Dendritic cell treated with granulocyte-macrophage colony-stimulating factor and Interleukin-4, amounts not matched to agents 40 ng/mL and 50 ng/mL, for 4 days (primary cell): ENCODE measurements around the gene NUP160.
"Not testable (repeated sequence)": the region's sequence is repeated elsewhere in the genome, so short reads cannot be mapped to it uniquely, and the experiment has no call there.

ENCODE experiments used
- H3K27ac Mint-ChIP-seq: one replicate; pipeline ENCODE4 v1.8.0; 2022; ENCODE audit warnings: mild to moderate bottlenecking, mixed read lengths
- H3K27me3 Mint-ChIP-seq: one replicate; pipeline ENCODE4 v1.8.0; 2022; ENCODE audit warnings: mild to moderate bottlenecking, mixed read lengths
- H3K36me3 Mint-ChIP-seq: one replicate; pipeline ENCODE4 v1.8.0; 2022; ENCODE audit warnings: low read depth, mixed read lengths
- H3K4me1 Mint-ChIP-seq: one replicate; pipeline ENCODE4 v1.8.0; 2022; ENCODE audit warnings: low read depth, mixed read lengths
- H3K4me3 Mint-ChIP-seq: one replicate; pipeline ENCODE4 v1.8.0; 2022; ENCODE audit warnings: mild to moderate bottlenecking, moderate library complexity, mixed read lengths
- H3K9me3 Mint-ChIP-seq: one replicate; pipeline ENCODE4 v1.8.0; 2022; ENCODE audit warnings: mixed read lengths
- intact Hi-C: fragments of 100-400 bp; cut with micrococcal nuclease; formaldehyde crosslinking; loops from one replicate; pipeline ENCODE4 v1.15.0; 2022

Gene NUP160

DNA sequence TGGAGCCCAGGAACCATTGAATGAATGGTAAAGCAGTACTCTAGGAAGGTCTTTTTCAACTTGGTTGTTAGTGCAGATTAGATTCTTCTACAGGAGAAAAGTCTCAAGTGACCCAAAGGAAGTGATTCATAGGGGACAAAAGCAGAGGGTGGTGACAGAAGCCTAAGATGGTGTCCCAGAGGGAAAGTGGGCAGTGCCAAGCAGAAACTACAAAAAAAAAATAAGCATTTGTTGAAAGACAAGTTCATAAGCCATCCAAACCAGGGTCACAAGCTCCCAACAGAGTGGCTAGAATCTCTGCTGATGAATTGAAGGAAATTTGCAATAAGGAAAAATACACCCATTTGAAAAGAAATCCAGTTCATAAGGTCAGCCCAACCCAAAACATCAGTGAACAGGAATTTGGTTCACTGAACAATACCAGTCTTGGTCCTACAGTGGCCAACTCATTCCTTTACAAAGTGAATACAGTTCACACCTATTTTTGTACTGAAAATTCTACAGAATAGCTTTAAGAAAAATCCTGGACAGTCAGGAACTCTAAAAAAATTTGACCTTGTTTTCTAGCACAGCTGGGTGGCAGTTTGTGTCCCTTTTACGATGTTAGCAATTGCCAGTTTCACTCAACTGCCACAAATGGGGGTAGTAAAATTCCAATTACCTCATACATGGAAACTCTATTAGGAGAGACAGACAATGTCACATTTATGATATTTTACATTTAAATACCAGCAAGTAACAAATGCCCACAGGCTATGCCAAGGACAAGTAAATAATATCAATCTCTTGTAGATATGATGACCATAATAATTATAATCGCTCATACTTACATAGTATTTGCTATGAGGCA is 21.6 kb upstream of the NUP160 start:
- Mint-ChIP-seq H3K9me3 (peaks cover 9% of the 10 kb centered on the region), H3K36me3 (peaks cover 6% of the 10 kb centered on the region), H3K27ac (peak overlapping the region; percentile 19), H3K4me3 (no peak overlapping the region), H3K27me3 (peaks cover 4% of the 10 kb centered on the region), H3K4me1 (peaks cover 43% of the 10 kb centered on the region)
- intact Hi-C loops, result no loop called here

DNA sequence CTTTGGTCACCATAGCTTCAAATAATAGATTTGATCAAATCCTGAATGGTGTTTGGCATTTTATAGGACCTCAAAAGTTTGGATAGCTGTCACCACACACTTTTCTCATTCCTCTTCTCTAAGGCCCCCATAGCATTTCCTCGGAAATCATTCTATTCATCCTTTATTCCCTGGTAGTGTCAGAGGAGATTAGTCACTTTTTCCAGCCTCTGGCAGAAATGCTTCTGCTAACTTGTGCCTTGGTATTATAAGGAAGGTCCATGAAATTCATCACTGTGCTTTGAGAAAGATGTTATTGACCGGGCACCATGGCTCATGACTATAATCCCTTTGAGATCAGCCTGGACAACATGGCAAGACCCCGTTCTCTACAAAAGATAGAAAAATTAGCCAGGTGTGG is 19.7 kb upstream of the NUP160 start:
- Mint-ChIP-seq H3K27me3 (peaks cover 4% of the 10 kb centered on the region), H3K9me3 (no peaks in the 10 kb centered on the region), H3K4me3 (no peak overlapping the region), H3K27ac (peak overlapping the region; percentile 75), H3K36me3 (no peaks in the 10 kb centered on the region), H3K4me1 (peaks cover 56% of the 10 kb centered on the region)
- intact Hi-C loops, result no loop called here

DNA sequence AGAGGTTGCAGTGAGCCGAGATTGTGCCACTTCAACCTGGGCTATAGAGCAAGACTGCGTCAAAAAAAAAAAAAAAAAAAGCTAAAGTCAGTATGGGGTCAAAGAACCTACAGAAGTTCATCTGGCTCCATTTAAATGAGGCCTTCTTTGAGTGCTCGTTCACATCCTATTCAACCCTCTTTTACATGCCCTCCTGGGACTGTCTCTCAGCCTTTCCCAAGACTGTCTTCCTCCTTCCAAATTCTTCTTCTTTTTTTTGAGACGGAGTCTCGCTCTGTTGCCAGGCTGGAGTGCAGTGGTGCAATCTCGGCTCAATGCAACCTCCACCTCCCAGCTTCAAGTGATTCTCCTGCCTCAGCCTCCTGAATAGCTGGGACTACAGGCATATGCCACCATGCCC is 18.7 kb upstream of the NUP160 start:
- H3K27me3 Mint-ChIP-seq, H3K9me3 Mint-ChIP-seq, H3K36me3 Mint-ChIP-seq, intact Hi-C loops, H3K4me3 Mint-ChIP-seq: not testable (repeated sequence)
- Mint-ChIP-seq H3K27ac (peak overlapping the region; percentile 75), H3K4me1 (peaks cover 57% of the 10 kb centered on the region)

DNA sequence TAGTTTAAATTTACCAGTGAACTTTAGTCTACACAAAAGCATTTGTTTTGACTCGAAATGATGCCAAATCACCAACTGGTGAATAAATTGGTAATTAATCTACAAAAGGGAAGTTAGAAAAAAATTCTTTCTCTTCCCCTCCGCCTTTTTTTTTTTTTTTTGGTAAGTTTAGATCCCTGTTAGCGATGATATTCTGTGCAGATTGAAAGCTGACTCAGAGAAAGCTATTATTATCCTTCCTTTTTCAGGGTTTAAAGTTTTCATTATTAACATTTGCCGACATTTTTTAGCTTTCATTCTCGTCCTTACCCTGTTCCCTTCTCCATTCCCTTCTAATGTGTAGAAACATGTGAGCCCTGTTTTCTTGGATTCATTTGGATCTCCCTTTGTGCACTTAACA is 16.8 kb upstream of the NUP160 start:
- peak overlapping the region; percentile 93 for H3K27ac Mint-ChIP-seq
- intact Hi-C loops, result loop anchor here (5.0 kb wide), 1 partner anchor 52 kb away; no protein-coding TSS in a partner anchor
- no peaks in the 10 kb centered on the region for H3K9me3 Mint-ChIP-seq
- peaks cover 58% of the 10 kb centered on the region for H3K4me1 Mint-ChIP-seq
- no peaks in the 10 kb centered on the region for H3K36me3 Mint-ChIP-seq
- no peaks in the 10 kb centered on the region for H3K27me3 Mint-ChIP-seq
- peak overlapping the region; percentile 66 for H3K4me3 Mint-ChIP-seq

DNA sequence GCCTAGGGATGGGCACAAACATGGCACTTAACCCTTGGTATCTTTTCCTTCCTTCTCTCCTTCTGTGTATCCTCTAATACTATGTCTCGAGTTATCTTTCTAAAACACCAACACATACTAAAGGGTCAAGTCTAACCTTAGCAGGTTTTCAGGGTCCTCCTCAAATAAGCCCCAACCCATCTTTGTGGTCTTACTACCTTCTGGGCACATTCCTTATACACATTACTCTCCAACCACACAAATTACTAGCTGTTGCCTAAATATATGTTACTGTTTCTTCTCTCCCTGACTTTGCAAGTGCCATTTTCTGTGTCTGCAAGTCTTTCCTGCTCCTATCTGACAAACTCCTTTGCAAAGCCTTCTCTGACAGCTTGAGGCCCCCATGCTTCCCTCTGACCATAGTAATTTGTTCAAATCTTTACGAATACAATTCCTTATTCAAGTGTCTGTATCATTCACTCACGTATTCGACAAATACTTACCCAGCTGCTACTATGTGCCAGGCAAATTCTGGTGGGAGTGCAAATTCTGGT is 15.8 kb upstream of the NUP160 start:
- Mint-ChIP-seq H3K36me3 (no peaks in the 10 kb centered on the region), H3K27ac (peak overlapping the region; percentile 93), H3K27me3 (no peaks in the 10 kb centered on the region), H3K4me1 (peaks cover 53% of the 10 kb centered on the region), H3K4me3 (peak overlapping the region; percentile 47), H3K9me3 (no peaks in the 10 kb centered on the region)
- intact Hi-C loops, result loop anchor here (5.0 kb wide), 1 partner anchor 53 kb away; no protein-coding TSS in a partner anchor

DNA sequence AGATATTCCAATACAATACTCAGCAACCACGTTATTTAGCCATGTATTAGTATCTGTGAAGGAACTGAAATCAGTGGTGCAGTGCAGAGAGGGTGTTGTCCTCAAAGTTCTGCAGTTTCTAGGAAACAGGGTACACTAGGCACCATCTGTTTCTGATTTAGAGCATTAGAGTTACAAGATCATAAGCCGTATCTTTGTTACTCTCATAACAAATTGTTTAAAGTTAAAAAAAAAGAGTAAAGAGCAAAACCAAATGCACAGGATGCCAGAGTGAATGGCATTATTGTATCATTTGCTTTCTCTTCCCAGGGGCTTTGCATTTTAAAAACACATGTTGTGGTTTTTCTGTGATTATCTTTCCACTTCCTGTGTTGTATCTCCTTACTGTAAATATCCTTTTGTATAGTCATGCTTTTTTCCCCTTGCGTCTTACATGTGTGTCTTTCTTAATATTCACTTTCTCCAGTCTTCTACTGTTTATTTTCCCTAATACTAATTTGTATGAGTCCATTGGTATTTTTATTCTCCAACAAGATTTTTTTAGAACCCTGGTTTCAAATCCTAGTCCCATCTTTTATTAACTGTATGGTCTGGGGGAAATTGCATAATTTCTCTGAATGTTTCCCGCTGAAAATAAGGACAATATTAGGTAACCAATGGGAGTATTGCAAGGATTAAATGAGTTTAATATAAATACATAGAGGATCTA is 15.2 kb upstream of the NUP160 start:
- Mint-ChIP-seq H3K27ac (peak overlapping the region; percentile 93), H3K4me3 (peak overlapping the region; percentile 53), H3K4me1 (peaks cover 49% of the 10 kb centered on the region), H3K9me3 (no peaks in the 10 kb centered on the region), H3K27me3 (no peaks in the 10 kb centered on the region), H3K36me3 (no peaks in the 10 kb centered on the region)
- intact Hi-C loops, result loop anchor here (5.0 kb wide), 1 partner anchor 54 kb away; no protein-coding TSS in a partner anchor

DNA sequence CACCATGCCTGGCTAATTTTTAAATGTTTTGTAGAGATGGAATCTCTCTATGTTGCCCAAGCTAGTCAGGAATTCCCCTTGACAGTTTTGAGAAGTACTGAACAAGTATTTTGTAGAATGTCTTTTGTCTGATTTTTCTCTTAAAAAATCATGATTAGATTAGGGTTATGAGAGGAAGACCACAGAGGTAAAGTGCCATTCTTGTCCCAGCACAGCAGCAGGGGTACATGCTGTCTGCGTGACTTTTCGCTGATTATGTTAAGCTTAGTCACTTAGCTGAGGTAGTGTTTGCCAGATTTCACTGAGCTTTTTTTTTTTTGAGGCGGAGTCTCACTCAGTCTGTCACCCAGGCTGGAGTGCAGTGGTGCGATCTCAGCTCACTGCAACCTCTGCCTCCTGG is 13.6 kb upstream of the NUP160 start:
- no peaks in the 10 kb centered on the region for H3K9me3 Mint-ChIP-seq
- peaks cover 53% of the 10 kb centered on the region for H3K4me1 Mint-ChIP-seq
- intact Hi-C loops, result loop anchor here (5.0 kb wide), 1 partner anchor 56 kb away; no protein-coding TSS in a partner anchor
- no peaks in the 10 kb centered on the region for H3K27me3 Mint-ChIP-seq
- no peak overlapping the region for H3K4me3 Mint-ChIP-seq
- H3K27ac Mint-ChIP-seq, result peak overlapping the region; percentile 93
- H3K36me3 Mint-ChIP-seq, result no peaks in the 10 kb centered on the region

DNA sequence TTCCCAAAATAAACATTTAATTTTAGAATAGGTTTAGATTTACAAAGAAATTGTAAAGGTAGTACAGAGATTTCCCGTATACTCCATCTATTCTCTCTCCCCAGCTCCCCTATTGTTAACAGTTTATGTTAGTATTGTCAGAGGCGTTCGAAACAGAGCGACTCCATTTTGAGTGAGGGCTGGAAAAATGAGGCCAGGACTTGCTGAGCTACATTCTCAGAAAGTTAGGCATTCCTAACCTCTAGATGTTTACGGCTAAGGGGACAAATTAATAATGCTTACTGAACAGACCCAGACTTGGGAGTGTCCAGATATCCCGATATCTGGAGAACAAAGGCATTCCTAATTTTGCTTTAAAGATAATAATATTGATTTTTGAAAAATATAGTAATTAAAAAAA is 12.4 kb upstream of the NUP160 start:
- peaks cover 45% of the 10 kb centered on the region for H3K4me1 Mint-ChIP-seq
- H3K36me3 Mint-ChIP-seq, result no peaks in the 10 kb centered on the region
- no peak overlapping the region for H3K4me3 Mint-ChIP-seq
- H3K27me3 Mint-ChIP-seq, result no peaks in the 10 kb centered on the region
- peak overlapping the region; percentile 46 for H3K27ac Mint-ChIP-seq
- intact Hi-C loops, result loop anchor here (5.0 kb wide), 1 partner anchor 57 kb away; no protein-coding TSS in a partner anchor
- H3K9me3 Mint-ChIP-seq, result no peaks in the 10 kb centered on the region

DNA sequence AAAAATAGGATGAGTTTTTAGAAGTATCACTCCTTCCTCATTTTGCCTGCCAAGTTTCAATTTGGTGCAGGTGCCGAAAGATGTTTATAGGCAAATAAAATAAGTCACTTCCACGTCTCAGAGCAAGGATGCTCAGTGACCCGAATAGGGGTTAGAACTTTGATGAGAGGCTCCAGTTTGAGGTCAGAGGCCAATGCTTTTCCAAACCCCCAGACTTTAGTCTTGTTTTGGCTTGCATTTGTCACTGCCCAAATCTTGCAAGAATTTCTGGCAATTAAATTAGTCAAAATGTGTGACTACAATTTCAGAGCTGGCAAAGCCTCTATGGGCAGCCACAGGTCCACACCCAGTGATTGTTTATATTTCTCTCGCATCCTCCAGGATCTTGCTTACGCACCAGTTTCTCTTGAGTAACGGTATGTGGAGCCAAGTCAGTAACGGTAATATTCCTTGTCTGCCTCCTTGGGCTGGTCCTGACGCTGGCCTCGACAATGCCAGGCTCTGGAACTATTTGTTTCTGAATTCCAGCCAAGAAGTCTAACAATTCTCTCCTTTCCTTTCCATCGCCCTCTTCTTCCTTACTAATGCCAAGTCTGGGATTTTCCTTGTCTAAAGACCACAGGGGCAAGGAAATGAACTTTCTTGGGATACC is 9.9 kb upstream of the NUP160 start:
- Mint-ChIP-seq H3K36me3 (no peaks in the 10 kb centered on the region), H3K4me3 (no peak overlapping the region), H3K4me1 (peaks cover 34% of the 10 kb centered on the region), H3K27ac (peak overlapping the region; percentile 62), H3K27me3 (no peaks in the 10 kb centered on the region), H3K9me3 (no peaks in the 10 kb centered on the region)
- intact Hi-C loops, result loop anchor here (10.0 kb wide), 1 partner anchor 257 kb away; no protein-coding TSS in a partner anchor

DNA sequence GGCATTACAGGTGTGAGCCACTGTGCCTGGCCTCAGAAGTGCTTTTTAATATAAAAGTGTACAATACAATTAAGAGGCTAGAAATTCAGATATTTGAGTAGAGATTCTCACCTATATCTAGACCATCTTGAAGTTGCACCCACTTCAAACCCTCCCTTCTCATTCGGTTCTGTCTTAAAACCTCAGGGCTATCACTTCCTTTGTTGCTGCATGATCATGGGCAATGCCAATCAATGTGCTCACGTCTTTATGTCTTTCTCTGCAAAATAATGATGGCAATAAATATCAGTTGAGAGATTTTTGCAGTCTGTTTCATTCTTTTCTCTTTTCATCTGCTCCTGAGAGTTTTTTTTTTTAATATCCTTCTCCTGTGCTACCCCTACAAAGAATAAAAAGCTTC is 9.3 kb upstream of the NUP160 start:
- no peak overlapping the region for H3K4me3 Mint-ChIP-seq
- H3K27ac Mint-ChIP-seq, result peak overlapping the region; percentile 62
- no peaks in the 10 kb centered on the region for H3K27me3 Mint-ChIP-seq
- H3K36me3 Mint-ChIP-seq, result no peaks in the 10 kb centered on the region
- no peaks in the 10 kb centered on the region for H3K9me3 Mint-ChIP-seq
- H3K4me1 Mint-ChIP-seq, result peaks cover 34% of the 10 kb centered on the region
- intact Hi-C loops, result loop anchor here (10.0 kb wide), 1 partner anchor 257 kb away; no protein-coding TSS in a partner anchor

DNA sequence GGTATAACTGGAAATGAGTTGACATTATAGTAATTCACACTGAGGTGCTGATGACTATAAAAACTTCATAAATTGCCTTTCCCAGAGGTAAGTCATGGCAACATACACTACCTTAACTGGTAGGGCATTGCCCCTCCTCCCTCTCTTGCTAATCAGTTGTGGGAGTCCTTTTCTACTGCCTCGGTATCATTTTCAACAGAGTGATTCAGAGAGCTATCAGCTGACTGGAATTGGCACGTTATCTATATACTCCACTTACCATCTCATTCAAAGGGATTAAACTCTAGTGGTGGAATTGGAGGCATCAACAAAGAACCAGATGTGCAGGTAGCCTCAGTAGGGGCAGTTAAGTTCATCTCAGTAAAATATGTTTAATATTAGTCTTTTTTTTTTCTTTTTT is 8.0 kb upstream of the NUP160 start:
- H3K4me3 Mint-ChIP-seq, result no peak overlapping the region
- no peaks in the 10 kb centered on the region for H3K27me3 Mint-ChIP-seq

DNA sequence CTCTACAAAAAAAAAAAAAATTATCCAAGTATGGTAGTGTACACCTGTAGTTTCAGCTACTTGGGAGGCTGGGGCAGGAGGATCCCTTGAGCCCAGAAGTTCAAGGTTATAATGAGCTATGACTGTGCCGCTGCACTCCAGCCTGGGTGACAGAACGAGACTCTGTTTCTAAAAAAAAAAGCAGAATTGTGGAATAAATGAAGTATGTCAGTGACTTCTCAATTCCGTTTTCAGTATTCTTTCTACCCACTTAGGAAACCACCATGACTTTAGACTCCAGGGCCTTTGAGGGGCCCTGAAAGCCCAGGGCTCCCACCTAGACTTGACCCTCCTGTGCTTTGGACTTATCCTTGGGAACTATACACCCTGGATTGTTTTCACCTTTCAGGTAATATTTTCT is 6.5 kb upstream of the NUP160 start:
- Mint-ChIP-seq H3K4me3 (peak overlapping the region; percentile 23), H3K27ac (peak overlapping the region; percentile 70), H3K36me3 (no peaks in the 10 kb centered on the region), H3K4me1 (peaks cover 35% of the 10 kb centered on the region), H3K9me3 (no peaks in the 10 kb centered on the region), H3K27me3 (no peaks in the 10 kb centered on the region)
- intact Hi-C loops, result loop anchor here (10.0 kb wide), 1 partner anchor 260 kb away; no protein-coding TSS in a partner anchor

More for the DNA sequence above, 8.0 kb upstream of the NUP160 start:
- Mint-ChIP-seq H3K4me1 (peaks cover 26% of the 10 kb centered on the region), H3K9me3 (no peaks in the 10 kb centered on the region), H3K36me3 (no peaks in the 10 kb centered on the region), H3K27ac (no peak overlapping the region)
- intact Hi-C loops, result loop anchor here (10.0 kb wide), 1 partner anchor 259 kb away; no protein-coding TSS in a partner anchor

DNA sequence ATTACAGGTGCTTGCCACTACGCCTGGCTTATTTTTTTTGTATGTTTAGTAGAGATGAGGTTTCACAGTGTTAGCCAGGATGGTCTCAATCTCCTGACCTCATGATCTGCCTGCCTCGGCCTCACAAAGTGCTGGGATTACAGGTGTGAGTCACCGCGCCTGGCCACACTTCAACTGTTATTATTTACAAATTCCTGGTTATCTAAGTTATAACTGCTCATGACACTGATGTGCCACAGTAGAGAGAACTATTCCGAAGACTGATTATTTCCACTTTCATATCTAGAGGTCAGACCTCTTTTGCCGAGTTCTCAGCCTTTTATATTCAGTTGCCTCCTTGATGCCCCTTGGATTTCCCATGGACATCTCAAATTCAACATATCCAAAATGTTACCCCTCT is 3.9 kb upstream of the NUP160 start:
- Mint-ChIP-seq H3K4me3 (no peak overlapping the region), H3K36me3 (peaks cover 13% of the 10 kb centered on the region), H3K4me1 (peaks cover 39% of the 10 kb centered on the region), H3K9me3 (no peaks in the 10 kb centered on the region), H3K27me3 (no peaks in the 10 kb centered on the region), H3K27ac (peak overlapping the region; percentile 3)
- intact Hi-C loops, result loop anchor here (10.0 kb wide), 1 partner anchor 263 kb away; no protein-coding TSS in a partner anchor
